Activated CD4-positive, alpha-beta T cell treated with anti-CD3 and anti-CD28 coated beads for 36 hours (primary cell): Measurements from ENCODE around the gene EXOC6. TPM values are rescaled to one million over a fixed set of nuclear protein-coding genes. Genes with fewer than 3 reads are reported as not detected.

Experiments used
- ATAC-seq: fragments of 200-7000 bp; cut with Tn5 transposase; one replicate; pipeline ENCODE4 v1.10.0; 2021; ENCODE audit warnings: mild to moderate bottlenecking, moderate library complexity
- CTCF ChIA-PET: fragments of 350-600 bp; sonication (Branson Sonifier 250); formaldehyde crosslinking; loops from one replicate; lab custom pipeline; 2021; ENCODE audit warnings: antibody characterized with exemption; lab: Charles Lee
- POLR2A ChIA-PET: fragments of 350-600 bp; sonication (Branson Sonifier 250); formaldehyde crosslinking; loops from one replicate; lab custom pipeline; 2021; ENCODE audit warnings: antibody characterized with exemption, inconsistent platforms; lab: Charles Lee
- DNase-seq: peaks from one replicate; pipeline ENCODE4 v3.0.0-alpha.2; 2020
- H3K27ac Mint-ChIP-seq: one replicate; pipeline ENCODE4 v1.8.0; 2021; ENCODE audit warnings: mixed read lengths
- H3K27me3 Mint-ChIP-seq: one replicate; pipeline ENCODE4 v1.8.0; 2021; ENCODE audit warnings: mixed read lengths
- H3K36me3 Mint-ChIP-seq: one replicate; pipeline ENCODE4 v1.8.0; 2021; ENCODE audit warnings: low read depth, mixed read lengths
- H3K4me1 Mint-ChIP-seq: one replicate; pipeline ENCODE4 v1.8.0; 2021; ENCODE audit warnings: mixed read lengths
- H3K4me3 Mint-ChIP-seq: one replicate; pipeline ENCODE4 v1.8.0; 2021; ENCODE audit warnings: mild to moderate bottlenecking, moderate library complexity, mixed read lengths
- H3K9me3 Mint-ChIP-seq: one replicate; pipeline ENCODE4 v1.8.0; 2021; ENCODE audit warnings: low read depth, mixed read lengths
- intact Hi-C, 2 experiments: fragments of 100-400 bp; cut with DNase I in 1 of 2; cut with micrococcal nuclease in 1 of 2; formaldehyde crosslinking; loops; one replicate each; pipeline versions ENCODE4 v1.14.2 to v1.15.1; 2022 to 2024; cut with DNase I, micrococcal nuclease
- total RNA-seq, 2 experiments: library from RNA; stranded (reverse); gene quantifications; one replicate each; pipeline ENCODE4 v1.2.3, GENCODE V29; 2021

EXOC6 gene
- total RNA-seq, 2 experiments from 2014 or later: 9.7 to 12.1 TPM

DNA sequence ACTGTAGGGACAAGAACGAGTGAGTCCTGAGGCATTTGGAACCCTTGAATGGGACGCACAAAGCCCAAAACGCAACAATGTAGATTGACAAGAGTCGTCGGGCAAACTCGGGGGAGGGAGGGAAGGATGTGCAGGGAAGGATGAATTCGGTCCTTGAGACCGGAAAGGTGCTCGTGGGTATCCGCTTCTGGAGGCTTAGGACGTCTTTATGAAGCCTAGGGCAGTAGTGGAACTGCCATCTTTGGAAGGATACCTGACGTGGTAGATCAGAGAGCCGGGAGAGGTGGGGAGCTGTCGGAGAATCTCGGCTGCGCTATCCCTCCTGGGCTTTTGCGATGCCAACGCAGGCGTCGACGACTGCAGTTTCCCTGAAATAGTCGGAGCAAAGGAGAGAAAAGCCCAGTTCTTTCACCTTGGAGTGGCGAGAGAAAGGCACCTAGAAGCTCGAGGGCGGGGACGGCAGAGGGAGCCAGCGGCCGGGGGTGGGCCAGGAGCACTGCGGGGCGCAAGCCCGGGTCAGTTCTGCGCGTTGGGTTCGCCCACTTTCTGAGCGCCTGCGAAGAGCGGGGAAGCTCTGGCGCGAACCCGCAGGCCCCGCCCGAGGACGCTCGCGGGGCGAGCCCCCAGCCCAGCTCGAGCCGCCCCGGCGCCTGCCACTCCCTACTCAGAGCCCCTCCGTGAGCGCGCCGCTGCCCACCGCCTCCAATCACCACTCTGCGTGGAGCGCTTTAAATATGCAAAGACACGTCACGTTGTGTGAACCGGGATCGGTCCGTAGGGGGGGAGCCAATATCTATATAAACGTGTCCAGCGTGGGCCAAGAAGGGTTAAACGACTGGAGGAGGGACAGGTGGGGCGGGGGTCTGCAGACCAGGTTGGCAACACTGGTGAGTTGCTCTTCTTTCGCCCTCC lies 211.9 kb downstream of the EXOC6 start, which contains the start of gene CYP26C1:
CYP26C1 (plus strand) TSS at position 824 of the 912 bp plus-strand sequence. CDS start 466 bp downstream, outside the sequence.
- H3K36me3 Mint-ChIP-seq: peaks cover 8% of the 10 kb centered on the region
- no peak for DNase-seq
- POLR2A ChIA-PET: no interaction called here
- CTCF ChIA-PET: interaction anchor here (0.6 to 2.6 kb wide), 5 partner anchors 16 to 95 kb away, joined by 3 to 6 read pairs (median 3); no protein-coding TSS in a partner anchor
- peaks cover 34% of the 10 kb centered on the region for H3K27me3 Mint-ChIP-seq
- no peak for ATAC-seq
- H3K27ac Mint-ChIP-seq: no peak within 1 kb of the TSS
- intact Hi-C loops: loop anchor here (2.0 to 10.0 kb wide), 4 partner anchors 15 to 437 kb away; partner anchors contain the start of gene CEP55 (in 1 of the 2)
- H3K9me3 Mint-ChIP-seq: no peaks in the 10 kb centered on the region
- peaks cover 18% of the 10 kb centered on the region for H3K4me1 Mint-ChIP-seq
- H3K4me3 Mint-ChIP-seq: no peak within 1 kb of the TSS

DNA sequence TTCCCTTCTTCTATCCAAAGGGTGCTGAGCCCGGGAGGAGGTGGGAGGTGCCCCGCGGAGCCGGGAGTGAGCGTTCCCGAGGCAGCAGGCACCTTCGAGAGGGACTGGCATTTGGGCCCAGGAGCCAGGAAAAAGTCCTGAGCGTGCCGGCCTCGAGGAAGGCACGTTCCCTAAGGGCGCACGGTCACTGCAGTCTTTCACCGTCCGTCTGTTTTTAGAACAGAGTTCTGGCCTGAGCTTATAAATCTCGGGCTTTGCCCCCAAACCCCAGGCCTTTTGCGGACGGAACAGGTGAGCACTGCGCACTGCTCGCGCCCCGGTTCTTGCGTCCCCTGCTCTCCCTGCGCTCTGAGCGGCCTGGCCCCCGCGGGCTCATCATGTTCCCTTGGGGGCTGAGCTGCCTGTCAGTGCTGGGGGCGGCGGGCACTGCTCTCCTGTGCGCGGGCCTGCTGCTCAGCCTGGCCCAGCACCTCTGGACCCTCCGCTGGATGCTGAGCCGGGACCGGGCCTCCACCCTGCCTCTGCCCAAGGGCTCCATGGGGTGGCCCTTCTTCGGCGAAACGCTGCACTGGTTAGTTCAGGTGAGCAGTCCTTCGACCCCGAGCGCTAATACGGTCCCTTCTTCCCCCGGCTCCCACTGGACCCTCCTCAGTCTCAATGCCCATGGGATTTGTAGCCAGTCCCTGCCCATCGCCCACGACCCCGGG lies 212.7 kb downstream of the EXOC6 start:
- H3K27ac Mint-ChIP-seq: no peak overlapping the region
- H3K36me3 Mint-ChIP-seq: peaks cover 8% of the 10 kb centered on the region
- H3K4me1 Mint-ChIP-seq: peaks cover 21% of the 10 kb centered on the region
- H3K4me3 Mint-ChIP-seq: no peak overlapping the region
- intact Hi-C loops: loop anchor here (2.0 to 10.0 kb wide), 4 partner anchors 14 to 436 kb away; partner anchors contain the start of gene CEP55 (in 1 of the 2)
- ATAC-seq (no peak), DNase-seq (no peak)
- CTCF ChIA-PET: interaction anchor here (0.6 to 2.0 kb wide), 5 partner anchors 8 to 55 kb away, joined by 3 to 12 read pairs (median 4); no protein-coding TSS in a partner anchor
- H3K9me3 Mint-ChIP-seq: no peaks in the 10 kb centered on the region
- POLR2A ChIA-PET: no interaction called here
- H3K27me3 Mint-ChIP-seq: peaks cover 39% of the 10 kb centered on the region

DNA sequence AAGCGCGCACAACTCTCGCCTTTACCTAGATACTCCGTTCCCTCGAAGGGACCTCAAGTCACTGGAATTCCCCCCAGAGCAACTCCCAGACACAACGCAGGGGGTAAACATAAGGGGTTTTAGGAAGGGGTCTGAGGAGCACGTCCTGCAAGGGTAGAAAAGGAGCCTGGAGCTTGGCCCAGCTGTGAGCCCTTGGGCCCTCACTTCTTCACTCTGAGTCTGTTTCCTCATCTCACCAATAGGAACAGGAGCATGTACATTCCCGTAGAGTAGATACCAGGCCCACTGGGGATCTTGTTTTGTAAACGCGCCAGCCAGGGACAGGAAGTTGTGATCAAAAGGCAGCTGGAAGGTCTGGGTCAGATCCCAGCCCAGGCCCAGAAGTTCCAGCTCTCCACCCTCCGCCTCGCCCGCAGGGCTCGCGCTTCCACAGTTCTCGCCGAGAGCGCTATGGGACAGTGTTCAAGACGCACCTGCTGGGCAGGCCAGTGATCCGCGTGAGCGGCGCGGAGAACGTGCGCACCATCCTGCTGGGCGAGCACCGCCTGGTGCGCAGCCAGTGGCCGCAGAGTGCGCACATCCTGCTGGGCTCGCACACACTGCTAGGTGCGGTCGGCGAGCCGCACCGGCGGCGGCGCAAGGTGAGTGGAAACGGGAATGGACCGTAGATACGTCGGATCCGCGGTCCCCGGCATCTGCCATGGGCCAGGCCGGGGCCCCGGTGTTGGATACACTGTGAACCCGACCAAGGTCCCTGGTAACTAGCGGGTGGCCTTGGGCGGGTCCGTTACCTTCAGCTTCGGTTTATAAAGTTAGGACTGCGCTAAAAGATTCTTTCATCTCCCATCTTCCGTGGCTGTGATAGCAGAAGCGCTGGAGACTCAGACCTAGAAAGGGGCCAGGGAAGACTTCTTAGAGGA lies 213.5 kb downstream of the EXOC6 start:
- H3K27me3 Mint-ChIP-seq: peaks cover 45% of the 10 kb centered on the region
- intact Hi-C loops: loop anchor here (2.0 to 10.0 kb wide), 4 partner anchors 13 to 435 kb away; partner anchors contain the start of gene CEP55 (in 1 of the 2)
- ATAC-seq: peak; percentile 34
- CTCF ChIA-PET: interaction anchor here (0.5 to 2.0 kb wide), 8 partner anchors 9 to 819 kb away, joined by 3 to 12 read pairs (median 4); partner anchors contain the start of gene MYOF
- peaks cover 21% of the 10 kb centered on the region for H3K4me1 Mint-ChIP-seq
- H3K4me3 Mint-ChIP-seq: peak overlapping the region; percentile 66
- H3K27ac Mint-ChIP-seq: peak overlapping the region; percentile 13
- no peaks in the 10 kb centered on the region for H3K9me3 Mint-ChIP-seq
- peak; percentile 38 for DNase-seq
- peaks cover 8% of the 10 kb centered on the region for H3K36me3 Mint-ChIP-seq
- POLR2A ChIA-PET: no interaction called here

DNA sequence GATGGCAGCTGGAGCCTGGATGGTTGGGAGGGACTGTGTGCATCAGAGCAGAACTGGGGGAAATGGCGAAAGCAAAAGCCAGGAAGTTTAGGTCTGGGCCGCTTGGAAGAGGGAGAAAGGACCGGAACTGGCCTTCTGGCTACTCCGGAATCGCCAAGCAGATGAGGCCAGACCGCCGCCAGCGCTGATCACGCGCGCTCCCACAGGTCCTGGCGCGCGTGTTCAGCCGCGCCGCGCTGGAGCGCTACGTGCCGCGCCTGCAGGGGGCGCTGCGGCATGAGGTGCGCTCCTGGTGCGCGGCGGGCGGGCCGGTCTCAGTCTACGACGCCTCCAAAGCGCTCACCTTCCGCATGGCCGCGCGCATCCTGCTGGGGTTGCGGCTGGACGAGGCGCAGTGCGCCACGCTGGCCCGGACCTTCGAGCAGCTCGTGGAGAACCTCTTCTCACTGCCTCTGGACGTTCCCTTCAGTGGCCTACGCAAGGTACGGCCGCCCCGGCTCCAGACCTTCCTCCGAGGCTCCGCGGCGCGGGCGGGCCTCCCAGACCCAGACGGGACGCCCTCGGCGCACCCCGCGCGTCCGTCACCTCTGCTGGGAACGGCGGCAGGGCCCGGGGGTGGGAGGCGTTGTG lies 214.3 kb downstream of the EXOC6 start:
- ChIA-PET POLR2A (no interaction called here), CTCF (interaction anchor here (0.5 to 2.0 kb wide), 8 partner anchors 8 to 818 kb away, joined by 3 to 12 read pairs (median 4); partner anchors contain the start of gene MYOF)
- ATAC-seq: peak; percentile 91
- intact Hi-C loops: loop anchor here (5.0 to 10.0 kb wide), 3 partner anchors 98 to 435 kb away; partner anchors contain the start of gene CEP55 (in 1 of the 2)
- peaks cover 4% of the 10 kb centered on the region for H3K36me3 Mint-ChIP-seq
- H3K27me3 Mint-ChIP-seq: peaks cover 53% of the 10 kb centered on the region
- peak; percentile 81 for DNase-seq
- peaks cover 21% of the 10 kb centered on the region for H3K4me1 Mint-ChIP-seq
- H3K27ac Mint-ChIP-seq: no peak overlapping the region
- H3K9me3 Mint-ChIP-seq: no peaks in the 10 kb centered on the region
- peak overlapping the region; percentile 66 for H3K4me3 Mint-ChIP-seq

DNA sequence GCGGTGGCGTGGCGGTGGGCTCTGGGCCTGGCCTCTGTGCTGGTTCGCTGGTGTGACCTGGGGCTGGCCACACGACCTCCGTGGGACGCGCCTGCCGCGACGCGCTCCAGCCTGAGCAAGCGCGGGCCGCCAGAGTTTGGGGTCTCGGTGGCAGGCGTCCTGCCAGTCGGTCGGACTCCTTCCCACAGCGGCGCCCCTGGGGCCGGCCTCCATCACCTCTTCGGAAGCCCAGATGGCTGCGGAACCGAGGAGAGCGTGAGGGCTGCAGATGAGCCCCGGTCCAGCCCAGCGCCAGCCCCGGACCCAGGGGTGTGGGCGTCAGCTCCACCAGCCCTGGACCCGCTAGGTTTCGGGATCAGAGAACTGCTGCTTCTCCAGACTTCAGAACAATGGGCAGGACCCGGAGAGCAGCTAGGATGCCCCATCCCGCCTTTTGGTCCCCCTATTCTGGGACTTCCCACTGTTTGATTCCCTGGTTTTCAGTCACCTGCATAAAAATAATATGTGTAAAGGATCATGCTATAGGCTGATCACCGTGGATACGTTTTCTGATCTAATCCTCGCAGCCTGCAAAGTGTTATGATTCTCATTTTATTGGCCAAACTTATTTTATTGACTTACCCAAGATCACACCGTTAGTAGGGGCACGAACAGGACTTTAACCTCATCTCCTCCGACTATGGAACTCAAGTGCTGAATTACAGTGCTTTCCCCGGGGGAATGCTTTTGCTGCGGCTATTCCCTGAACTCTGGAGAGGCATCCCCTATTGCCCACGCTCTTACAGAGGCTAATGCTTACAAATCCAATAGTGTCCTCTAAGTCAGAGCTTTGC lies 215.0 kb downstream of the EXOC6 start:
- Mint-ChIP-seq H3K36me3 (no peaks in the 10 kb centered on the region), H3K4me3 (no peak overlapping the region), H3K4me1 (peaks cover 21% of the 10 kb centered on the region), H3K27me3 (peaks cover 55% of the 10 kb centered on the region), H3K9me3 (no peaks in the 10 kb centered on the region), H3K27ac (no peak overlapping the region)
- ATAC-seq (no peak), DNase-seq (no peak)
- ChIA-PET POLR2A (interaction anchor here (1.0 kb wide), 1 partner anchor 10 kb away, joined by 3 read pairs; the partner anchor contains the start of gene CYP26A1), CTCF (interaction anchor here (0.6 to 2.0 kb wide), 7 partner anchors 10 to 467 kb away, joined by 3 to 12 read pairs (median 4); no protein-coding TSS in a partner anchor)
- intact Hi-C loops: loop anchor here (5.0 to 10.0 kb wide), 3 partner anchors 99 to 434 kb away; partner anchors contain the start of gene CEP55 (in 1 of the 2)

DNA sequence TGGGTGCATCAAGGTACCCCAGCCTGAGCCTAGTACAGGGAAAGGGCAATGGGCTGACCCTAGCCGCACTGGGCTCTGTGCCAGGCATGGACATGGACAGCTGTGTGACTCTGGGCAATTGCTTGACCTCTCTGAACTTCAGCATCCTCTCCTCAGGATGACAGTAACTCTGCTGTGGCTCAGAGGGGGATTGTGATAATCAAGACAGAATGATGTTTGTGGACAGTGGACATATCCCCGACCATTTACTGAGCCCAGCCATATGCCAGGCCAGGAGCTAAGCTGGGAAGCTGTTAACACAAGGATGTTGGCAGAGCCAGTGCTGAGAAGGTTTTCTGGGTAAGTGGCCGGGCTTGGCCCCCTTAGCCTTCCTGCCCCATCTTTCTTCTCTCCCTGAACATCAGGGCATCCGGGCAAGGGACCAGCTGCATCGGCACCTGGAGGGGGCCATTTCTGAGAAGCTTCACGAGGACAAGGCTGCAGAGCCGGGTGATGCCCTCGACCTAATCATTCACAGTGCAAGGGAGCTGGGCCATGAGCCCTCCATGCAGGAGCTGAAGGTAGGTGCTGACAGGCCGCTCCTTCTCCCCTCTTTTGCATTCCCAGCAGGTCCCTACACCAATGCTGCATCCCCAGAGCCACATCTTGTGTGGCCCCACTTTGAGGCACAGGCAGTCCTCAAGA lies 215.8 kb downstream of the EXOC6 start:
- ChIA-PET CTCF (interaction anchor here (0.6 to 1.6 kb wide), 7 partner anchors 10 to 286 kb away, joined by 3 to 6 read pairs (median 3); no protein-coding TSS in a partner anchor), POLR2A (interaction anchor here (1.0 kb wide), 1 partner anchor 10 kb away, joined by 3 read pairs; the partner anchor contains the start of gene CYP26A1)
- Mint-ChIP-seq H3K4me3 (no peak overlapping the region), H3K27ac (no peak overlapping the region), H3K36me3 (no peaks in the 10 kb centered on the region), H3K4me1 (peaks cover 24% of the 10 kb centered on the region), H3K9me3 (no peaks in the 10 kb centered on the region), H3K27me3 (peaks cover 60% of the 10 kb centered on the region)
- intact Hi-C loops: loop anchor here (5.0 to 10.0 kb wide), 3 partner anchors 99 to 433 kb away; partner anchors contain the start of gene CEP55 (in 1 of the 2)
- no peak for ATAC-seq
- DNase-seq: no peak

DNA sequence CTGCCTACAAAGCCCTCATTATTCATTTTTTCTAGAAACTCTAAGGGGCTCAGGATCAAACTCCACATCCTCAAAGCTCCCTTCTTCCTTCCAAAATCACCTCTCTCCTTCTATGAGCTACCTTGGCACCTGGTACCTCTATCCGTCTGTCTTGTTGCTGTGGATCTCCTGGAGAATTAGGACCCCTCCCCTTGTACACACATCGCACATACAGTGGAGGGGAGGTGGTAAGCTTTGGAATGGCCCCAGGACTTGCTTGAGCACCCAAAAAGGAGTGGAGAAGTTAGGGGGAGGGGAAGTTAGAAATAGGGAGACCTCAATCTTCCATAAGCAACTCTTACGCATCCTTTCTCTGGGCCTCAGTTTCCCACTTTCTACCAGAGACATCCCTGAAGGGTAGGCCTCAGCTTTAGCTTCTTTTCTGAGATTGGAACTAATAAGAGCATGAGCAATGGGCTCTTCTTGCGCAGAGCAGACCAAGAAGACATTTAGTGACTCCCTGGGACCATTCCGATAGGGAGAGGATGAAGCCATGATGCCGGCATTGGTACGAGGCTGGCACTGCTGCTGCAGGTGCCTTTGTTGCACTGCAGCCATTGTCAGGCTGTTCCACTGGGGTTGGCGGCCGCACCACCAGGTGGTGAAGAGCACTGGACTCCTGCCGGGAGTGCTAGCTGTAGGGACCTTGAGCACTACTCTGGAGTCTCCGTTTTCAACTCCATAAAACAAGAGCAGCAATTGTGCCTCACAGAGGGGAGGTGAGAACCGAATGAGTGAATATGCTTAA lies 216.7 kb downstream of the EXOC6 start:
- Mint-ChIP-seq H3K4me3 (no peak overlapping the region), H3K27me3 (peaks cover 61% of the 10 kb centered on the region), H3K9me3 (no peaks in the 10 kb centered on the region), H3K27ac (no peak overlapping the region), H3K36me3 (no peaks in the 10 kb centered on the region), H3K4me1 (peaks cover 23% of the 10 kb centered on the region)
- ATAC-seq: no peak
- no peak for DNase-seq
- intact Hi-C loops: loop anchor here (5.0 to 10.0 kb wide), 4 partner anchors 100 to 432 kb away; partner anchors contain the start of gene CEP55 (in 1 of the 2)
- CTCF ChIA-PET: interaction anchor here (0.6 to 1.6 kb wide), 8 partner anchors 10 to 285 kb away, joined by 3 to 6 read pairs (median 3); no protein-coding TSS in a partner anchor
- POLR2A ChIA-PET: interaction anchor here (1.0 kb wide), 1 partner anchor 9 kb away, joined by 3 read pairs; the partner anchor contains the start of gene CYP26A1
